Mucosa of gallbladder (tissue), 1 donor: ENCODE results near the gene TIMD4. TPM values are rescaled to one million over a fixed set of nuclear protein-coding genes. Genes with fewer than 3 reads are reported as not detected.

ENCODE experiments used
- total RNA-seq: library from RNA; stranded (reverse); gene quantifications from one replicate; pipeline ENCODE4 v1.2.1, GENCODE V29; 2021
- donor health status: DM: no; HTN: no; CAD: no.

The TIMD4 gene
- total RNA-seq, 1 donor from 2014 or later: 0.29 TPM

Other genes with a start within 250 kb of the TIMD4 start
- gene PPP1R2B, start 112.9 kb downstream of the TIMD4 start, total RNA-seq: not detected
- 0.26 TPM for gene HAVCR1, start 95.9 kb upstream of the TIMD4 start, total RNA-seq
- gene HAVCR2, start 145.8 kb upstream of the TIMD4 start, total RNA-seq: 9.6 TPM
- 11.2 TPM for gene MED7, start 179.6 kb upstream of the TIMD4 start, total RNA-seq
- gene GARIN3, start 203.0 kb upstream of the TIMD4 start, total RNA-seq: not detected
- gene ITK, start 217.6 kb upstream of the TIMD4 start, total RNA-seq: 6.0 TPM